LNCaP clone FGC (cell line): Measurements from ENCODE around the gene CNST.
A peak's percentile ranks its signal among the peaks of the same experiment; 100 is the strongest.
"Not testable (repeated sequence)": the region's sequence is repeated elsewhere in the genome, so short reads cannot be mapped to it uniquely, and the experiment has no call there.

Experiments used
- DNase-seq: peaks from one replicate; pipeline ENCODE4 v3.0.0-alpha.2; 2011; ENCODE audit warnings: low read depth
- H3K4me3 ChIP-seq: 2 replicates; pipeline ENCODE4 v1.5.1; 2011; ENCODE audit warnings: mild to moderate bottlenecking, low read depth, low read length, control low read depth
- TF ChIP-seq, protein P1 (sequence below): IDR thresholded peaks from 2 replicates; pipeline ENCODE4 v1.5.1; 2012; ENCODE audit warnings: mild to moderate bottlenecking; ENCODE audit not compliant: control insufficient read depth, insufficient read depth; ENCODE audit errors: extremely low read depth

The CNST gene

DNA sequence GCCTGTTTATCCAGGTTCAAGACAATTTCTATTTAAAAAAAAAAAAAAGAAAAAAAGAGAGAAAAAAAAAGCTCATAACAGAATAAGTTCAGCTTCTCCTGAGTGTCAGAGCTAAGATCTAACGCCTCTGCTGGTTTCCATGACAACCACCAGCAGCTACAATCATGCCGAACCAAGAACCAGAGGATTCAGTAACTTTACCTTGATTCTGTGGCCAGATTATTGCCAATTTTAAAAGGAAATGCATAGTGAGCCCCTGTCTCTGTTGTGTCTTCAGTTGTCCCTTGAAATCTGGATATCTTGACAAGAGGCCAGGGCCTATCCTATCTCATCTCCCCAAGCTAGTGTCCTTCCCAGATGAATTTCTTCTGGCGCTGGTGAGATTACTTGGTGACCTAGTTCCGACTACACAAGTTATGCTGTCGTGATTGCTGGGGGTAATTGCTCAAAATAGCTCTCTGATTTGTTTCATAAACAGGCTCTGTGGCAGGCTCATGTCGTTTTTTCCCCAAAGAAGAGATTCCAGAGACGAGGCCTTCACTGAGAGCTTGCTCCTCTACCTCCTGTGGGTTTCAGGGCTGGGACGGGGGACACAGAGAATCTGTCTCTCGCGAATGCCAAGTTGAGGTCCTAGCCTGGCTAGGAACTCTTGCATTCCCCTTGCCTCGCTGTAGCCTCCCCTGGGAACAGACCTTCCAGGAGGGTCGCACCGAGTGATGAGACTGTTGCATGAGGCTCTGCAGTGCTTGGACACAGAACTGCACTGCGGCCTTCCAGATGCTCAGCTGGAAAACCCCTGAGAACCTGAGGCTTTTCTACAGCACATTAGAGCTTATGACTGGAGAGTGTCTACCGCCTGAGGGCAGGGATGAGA, 125.6 kb downstream of the CNST start:
- DNase-seq: no peak
- H3K4me3 ChIP-seq: no peak overlapping the region
- TF ChIP-seq, protein P1, sequence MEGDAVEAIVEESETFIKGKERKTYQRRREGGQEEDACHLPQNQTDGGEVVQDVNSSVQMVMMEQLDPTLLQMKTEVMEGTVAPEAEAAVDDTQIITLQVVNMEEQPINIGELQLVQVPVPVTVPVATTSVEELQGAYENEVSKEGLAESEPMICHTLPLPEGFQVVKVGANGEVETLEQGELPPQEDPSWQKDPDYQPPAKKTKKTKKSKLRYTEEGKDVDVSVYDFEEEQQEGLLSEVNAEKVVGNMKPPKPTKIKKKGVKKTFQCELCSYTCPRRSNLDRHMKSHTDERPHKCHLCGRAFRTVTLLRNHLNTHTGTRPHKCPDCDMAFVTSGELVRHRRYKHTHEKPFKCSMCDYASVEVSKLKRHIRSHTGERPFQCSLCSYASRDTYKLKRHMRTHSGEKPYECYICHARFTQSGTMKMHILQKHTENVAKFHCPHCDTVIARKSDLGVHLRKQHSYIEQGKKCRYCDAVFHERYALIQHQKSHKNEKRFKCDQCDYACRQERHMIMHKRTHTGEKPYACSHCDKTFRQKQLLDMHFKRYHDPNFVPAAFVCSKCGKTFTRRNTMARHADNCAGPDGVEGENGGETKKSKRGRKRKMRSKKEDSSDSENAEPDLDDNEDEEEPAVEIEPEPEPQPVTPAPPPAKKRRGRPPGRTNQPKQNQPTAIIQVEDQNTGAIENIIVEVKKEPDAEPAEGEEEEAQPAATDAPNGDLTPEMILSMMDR: no peak

DNA sequence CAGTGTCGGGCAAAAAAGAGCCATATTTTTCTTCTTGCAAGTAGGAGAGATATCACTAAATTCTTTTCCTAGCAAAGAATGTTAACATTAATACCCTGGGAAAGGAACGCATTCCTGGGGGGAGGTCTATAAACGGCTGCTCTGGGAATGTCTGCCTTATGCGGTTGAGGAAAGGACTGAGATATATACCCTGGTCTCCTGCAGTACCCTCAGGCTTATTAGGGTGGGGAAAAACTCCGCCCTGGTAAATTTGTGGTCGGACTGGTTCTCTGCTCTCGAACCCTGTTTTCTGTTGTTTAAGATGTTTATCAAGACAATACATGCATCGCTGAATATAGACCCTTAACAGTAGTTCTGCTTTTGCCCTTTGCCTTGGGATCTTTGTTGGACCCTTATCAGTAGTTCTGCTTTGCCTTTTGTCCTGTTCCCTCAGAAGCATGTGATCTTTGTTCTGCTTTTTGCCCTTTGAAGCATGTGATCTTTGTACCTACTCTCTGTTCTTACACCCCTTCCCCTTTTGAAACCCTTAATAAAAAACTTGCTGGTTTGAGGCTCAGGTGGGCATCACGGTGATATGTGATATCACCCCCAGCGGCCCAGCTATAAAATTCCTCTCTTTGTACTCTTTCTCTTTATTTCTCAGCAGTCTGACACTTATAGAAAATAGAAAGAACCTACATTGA, 128.1 kb downstream of the CNST start:
- H3K4me3 ChIP-seq, DNase-seq: not testable (repeated sequence)

DNA sequence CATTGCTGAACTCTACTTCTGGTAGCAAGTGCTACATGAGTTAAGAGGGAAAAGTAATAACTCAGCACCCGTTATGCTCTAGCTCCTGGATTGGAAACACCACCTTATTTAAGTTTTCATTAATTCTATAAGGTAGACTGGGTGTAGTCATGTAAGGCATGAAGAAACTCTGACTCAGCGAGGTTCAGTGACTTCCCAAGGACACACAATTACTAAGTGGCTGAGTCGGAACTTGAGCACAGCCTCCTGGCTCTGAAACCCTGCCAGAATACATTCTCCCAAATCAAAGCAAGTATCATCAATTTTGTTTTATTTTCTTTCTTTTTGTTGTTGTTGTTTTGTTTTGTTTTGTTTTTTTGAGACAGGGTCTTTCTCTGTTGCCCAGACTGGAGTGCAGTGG, 128.9 kb downstream of the CNST start:
- TF ChIP-seq, protein P1: no peak
- H3K4me3 ChIP-seq: no peak overlapping the region
- DNase-seq: no peak

DNA sequence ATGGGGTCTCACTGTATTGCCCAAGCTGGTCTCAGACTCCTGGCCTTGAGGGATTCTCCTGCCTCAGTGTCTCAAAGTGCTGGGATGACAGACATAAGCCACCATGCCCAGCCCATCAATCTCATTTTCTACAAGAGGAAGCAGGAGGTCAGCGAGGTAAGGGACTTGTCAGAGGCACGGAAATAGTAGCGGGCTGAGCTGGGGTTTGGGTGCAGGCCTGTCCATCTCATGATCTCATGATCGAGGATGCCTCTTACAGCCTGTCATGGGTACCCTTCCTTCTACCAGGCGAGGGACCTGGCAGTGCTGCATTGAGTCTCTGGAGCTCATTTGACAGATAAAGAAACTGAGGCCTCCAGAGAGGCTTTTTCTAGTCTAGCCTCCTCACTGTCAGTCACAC, 129.4 kb downstream of the CNST start:
- H3K4me3 ChIP-seq: no peak overlapping the region
- DNase-seq: no peak
- TF ChIP-seq, protein P1: no peak

DNA sequence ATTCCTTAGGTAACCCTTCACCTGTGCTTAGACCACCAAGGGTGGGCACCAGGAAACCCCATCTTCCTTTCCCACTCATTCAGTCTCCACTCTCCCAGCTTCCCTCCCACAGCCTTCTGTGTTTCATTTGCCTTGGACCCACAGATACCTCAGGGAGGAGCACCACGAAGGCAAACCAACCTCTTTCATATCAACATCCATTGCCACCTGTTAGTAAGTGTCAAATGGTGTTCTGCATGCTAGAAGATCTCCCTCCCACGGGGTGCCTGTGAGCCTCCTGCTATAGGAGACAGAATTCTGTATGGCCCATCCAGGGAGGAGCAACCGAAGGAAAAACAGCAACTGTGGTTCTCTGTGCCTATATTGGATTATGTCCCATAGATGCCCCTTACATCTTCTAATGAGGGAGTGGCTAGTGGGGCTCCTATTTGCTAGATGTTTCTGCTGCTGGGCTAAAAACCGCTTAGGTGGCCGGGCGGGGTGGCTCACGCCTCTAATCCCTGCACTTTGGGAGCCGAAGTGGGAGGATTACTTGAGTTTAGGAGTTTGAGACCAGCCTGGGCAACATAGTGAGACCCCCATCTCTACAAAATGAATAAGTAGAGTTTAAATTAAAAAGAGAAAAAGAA, 132.3 kb downstream of the CNST start:
- H3K4me3 ChIP-seq: no peak overlapping the region
- TF ChIP-seq, protein P1: no peak
- no peak for DNase-seq

DNA sequence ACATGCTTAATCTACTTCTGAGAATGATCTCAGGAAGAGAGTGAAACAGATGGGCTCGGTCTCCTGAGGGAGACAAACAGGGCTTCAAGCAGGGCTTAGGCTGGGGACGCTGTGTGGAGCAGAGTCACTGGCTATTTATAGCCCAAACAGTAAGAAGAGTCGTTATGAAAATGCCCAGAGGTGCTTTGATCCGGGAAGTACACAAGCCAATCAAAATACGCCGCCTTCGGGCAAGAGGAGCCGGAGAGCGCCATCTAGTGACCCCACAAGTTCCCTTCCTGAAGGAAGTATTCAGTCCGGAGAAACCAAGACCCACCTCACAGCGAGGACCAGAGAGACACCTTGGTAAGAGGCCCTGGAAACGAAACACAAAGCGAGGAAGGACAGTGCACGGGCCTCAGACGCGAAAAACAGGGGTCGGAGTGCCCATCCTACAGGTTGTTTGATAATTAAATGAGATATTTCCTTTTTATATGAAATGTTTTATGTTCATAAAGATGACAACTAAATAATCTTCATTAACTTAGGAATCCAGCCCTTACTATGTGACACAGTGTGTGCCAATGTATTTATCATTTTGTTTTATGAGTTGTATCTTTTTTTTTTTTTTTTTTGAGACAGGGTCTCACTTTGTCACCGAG, 133.0 kb downstream of the CNST start:
- H3K4me3 ChIP-seq: no peak overlapping the region
- TF ChIP-seq, protein P1: peak; percentile 86

DNA sequence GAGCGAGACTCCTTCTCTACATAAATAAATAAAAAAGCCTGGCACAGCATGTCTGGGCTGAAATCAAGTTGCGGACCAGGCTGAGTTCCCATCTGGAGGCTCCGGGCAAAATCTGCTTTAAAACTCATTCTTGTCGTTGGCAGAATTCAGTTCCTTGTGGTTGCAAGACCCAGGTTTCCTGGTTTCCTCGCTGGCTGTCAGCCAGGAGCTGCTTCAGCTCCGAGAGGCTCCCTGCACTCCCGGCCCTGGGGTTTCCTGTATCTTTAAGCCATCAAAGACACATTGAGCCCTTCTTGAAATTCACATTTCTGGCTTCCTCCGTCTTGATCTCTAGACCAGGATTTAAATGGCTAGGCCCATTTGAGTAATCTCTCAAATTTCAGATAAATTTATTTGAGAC, 137.3 kb downstream of the CNST start:
- TF ChIP-seq, protein P1: no peak
- DNase-seq: no peak
- H3K4me3 ChIP-seq: no peak overlapping the region

More for the DNA sequence above, 133.0 kb downstream of the CNST start:
- peak; percentile 87 for DNase-seq
